GM23248 (cell line): ENCODE measurements around the gene CLDN14. TPM values are rescaled to one million over a fixed set of nuclear protein-coding genes. Genes with fewer than 3 reads are reported as not detected.
A peak's percentile ranks its signal among the peaks of the same experiment; 100 is the strongest.

Experiments
- DNase-seq: peaks from one replicate; pipeline ENCODE4 v3.0.0-alpha.2; 2015
- H2AFZ ChIP-seq: fragments of 200-600 bp; sonication (generic); 2 replicates; pipeline ENCODE4 v1.6.1; 2016; ENCODE audit warnings: antibody characterized with exemption
- H3F3A ChIP-seq: fragments of 200-600 bp; sonication (generic); 2 replicates; pipeline ENCODE4 v1.6.1; 2016; ENCODE audit warnings: mild to moderate bottlenecking, antibody characterized with exemption, mixed run types; ENCODE audit not compliant: insufficient read depth
- H3K27ac ChIP-seq: fragments of 200-600 bp; sonication (generic); 2 replicates; pipeline ENCODE4 v1.5.1; 2016; ENCODE audit warnings: mild to moderate bottlenecking
- H3K27me3 ChIP-seq: fragments of 200-600 bp; sonication (generic); replicated peaks from 2 replicates; pipeline ENCODE4 v1.6.1; 2016; ENCODE audit warnings: mild to moderate bottlenecking; ENCODE audit not compliant: insufficient read depth
- H3K36me3 ChIP-seq: fragments of 200-600 bp; sonication (generic); 2 replicates; pipeline ENCODE4 v1.6.1; 2016; ENCODE audit warnings: low read depth, mild to moderate bottlenecking
- H3K4me1 ChIP-seq: fragments of 200-600 bp; sonication (generic); 2 replicates; pipeline ENCODE4 v1.6.1; 2016; ENCODE audit warnings: mild to moderate bottlenecking; ENCODE audit not compliant: insufficient read depth
- H3K4me2 ChIP-seq: fragments of 200-600 bp; sonication (generic); one replicate; pipeline ENCODE4 v1.6.1; 2016; ENCODE audit warnings: mild to moderate bottlenecking; ENCODE audit not compliant: unreplicated experiment
- H3K4me3 ChIP-seq: fragments of 200-600 bp; sonication (generic); 2 replicates; pipeline ENCODE4 v1.5.1; 2016; ENCODE audit warnings: mild to moderate bottlenecking
- H3K79me2 ChIP-seq: fragments of 200-600 bp; sonication (generic); 2 replicates; pipeline ENCODE4 v1.6.1; 2016; ENCODE audit warnings: mild to moderate bottlenecking; ENCODE audit not compliant: insufficient read depth
- H3K9ac ChIP-seq: fragments of 200-600 bp; sonication (generic); 2 replicates; pipeline ENCODE4 v1.6.1; 2016; ENCODE audit warnings: mild to moderate bottlenecking
- H3K9me2 ChIP-seq: fragments of 200-600 bp; sonication (generic); 2 replicates; pipeline ENCODE4 v1.6.1; 2016; ENCODE audit warnings: mixed run types, mild to moderate bottlenecking, moderate library complexity; ENCODE audit not compliant: insufficient read depth
- H3K9me3 ChIP-seq: fragments of 200-600 bp; sonication (generic); one replicate; pipeline ENCODE4 v1.6.1; 2017; ENCODE audit warnings: low read depth
- H4K20me1 ChIP-seq: fragments of 200-600 bp; sonication (generic); 2 replicates; pipeline ENCODE4 v1.6.0; 2016; ENCODE audit not compliant: insufficient read depth
- EZH2 ChIP-seq: fragments of 200-600 bp; sonication (generic); IDR thresholded peaks from 2 replicates; pipeline ENCODE4 v1.6.1; 2018; ENCODE audit warnings: antibody characterized with exemption, mild to moderate bottlenecking; ENCODE audit not compliant: insufficient read depth, poor library complexity, severe bottlenecking
- EZH2phosphoT487 ChIP-seq: fragments of 200-600 bp; sonication (generic); IDR thresholded peaks from 2 replicates; pipeline ENCODE4 v1.6.1; 2018; ENCODE audit warnings: antibody characterized with exemption, moderate library complexity, mild to moderate bottlenecking, low read depth; ENCODE audit not compliant: insufficient read depth
- WGBS, 2 experiments: methylation state at CpG; one replicate each; pipeline ENCODE4 v1.1.6; 2015 to 2017; ENCODE audit warnings: low lambda C conversion rate in 2 of 2, low coverage in 1 of 2; ENCODE audit errors: missing lambda C conversion rate in 2 of 2; 5-methylcytosine and 5-hydroxymethylcytosine counted together
- in situ Hi-C: fragments of 300-500 bp; cut with MboI; formaldehyde crosslinking; loops from 2 replicates; pipeline ENCODE4 v1.15.0; 2020
- polyA plus RNA-seq: library from polyadenylated mRNA; unstranded; fragments of >200 nt; fragmentation: Nextera tagmentation; extraction: Ambion mirVana; gene quantifications from 2 replicates; pipeline ENCODE4 v1.2.1, GENCODE V29; 2016
- total RNA-seq: library from RNA; depleted of rRNA; stranded (reverse); fragments of >200 nt; shearing (Covaris generic); gene quantifications from 2 replicates; pipeline ENCODE4 v1.2.3, GENCODE V29; 2014

Gene CLDN14
- total and polyA plus RNA-seq, 2 experiments from 2014 or later: not detected

DNA sequence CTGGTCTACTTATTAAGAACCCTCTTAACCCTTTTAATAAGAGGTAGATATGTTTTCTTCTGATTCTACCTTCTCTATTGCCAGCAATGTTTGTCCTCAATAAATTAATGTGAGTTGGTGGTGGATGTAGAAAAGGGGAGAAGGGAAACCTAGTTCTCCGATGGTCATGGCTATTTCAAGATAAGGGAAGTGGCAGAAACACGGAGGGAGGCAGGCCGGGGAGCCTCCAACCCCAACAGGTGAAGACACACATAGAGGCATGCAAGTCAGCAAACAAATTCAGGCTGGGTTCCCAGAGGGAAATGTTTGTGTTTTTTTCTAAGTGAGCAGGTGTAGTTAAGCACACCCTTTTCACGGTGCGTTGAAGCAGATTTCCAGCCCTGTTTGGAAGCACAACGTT is 31.0 kb upstream of the CLDN14 start:
- Histone ChIP-seq H3K79me2 (no peaks in the 10 kb centered on the region), H3K27ac (no peak overlapping the region), H4K20me1 (no peaks in the 10 kb centered on the region), H3K27me3 (no peaks in the 10 kb centered on the region; the same call in 1 of the 2 replicates), H3F3A (no peaks in the 10 kb centered on the region), H3K4me3 (no peak overlapping the region), H3K4me2 (no peak overlapping the region), H3K4me1 (0 out of 2 replicates have a peak, but pooled peaks cover 4% of the 10 kb centered on the region), H3K9me2 (no peaks in the 10 kb centered on the region), H3K9me3 (no peaks in the 10 kb centered on the region), H2AFZ (no peak overlapping the region), H3K36me3 (no peaks in the 10 kb centered on the region), H3K9ac (no peak overlapping the region)
- no peak for DNase-seq
- in situ Hi-C loops: no loop called here
- no peak for TF ChIP-seq EZH2
- no peak for TF ChIP-seq EZH2phosphoT487
- WGBS, 2 experiments: 56 to 65% methylated on average over 6 of the region's 6 CpGs

DNA sequence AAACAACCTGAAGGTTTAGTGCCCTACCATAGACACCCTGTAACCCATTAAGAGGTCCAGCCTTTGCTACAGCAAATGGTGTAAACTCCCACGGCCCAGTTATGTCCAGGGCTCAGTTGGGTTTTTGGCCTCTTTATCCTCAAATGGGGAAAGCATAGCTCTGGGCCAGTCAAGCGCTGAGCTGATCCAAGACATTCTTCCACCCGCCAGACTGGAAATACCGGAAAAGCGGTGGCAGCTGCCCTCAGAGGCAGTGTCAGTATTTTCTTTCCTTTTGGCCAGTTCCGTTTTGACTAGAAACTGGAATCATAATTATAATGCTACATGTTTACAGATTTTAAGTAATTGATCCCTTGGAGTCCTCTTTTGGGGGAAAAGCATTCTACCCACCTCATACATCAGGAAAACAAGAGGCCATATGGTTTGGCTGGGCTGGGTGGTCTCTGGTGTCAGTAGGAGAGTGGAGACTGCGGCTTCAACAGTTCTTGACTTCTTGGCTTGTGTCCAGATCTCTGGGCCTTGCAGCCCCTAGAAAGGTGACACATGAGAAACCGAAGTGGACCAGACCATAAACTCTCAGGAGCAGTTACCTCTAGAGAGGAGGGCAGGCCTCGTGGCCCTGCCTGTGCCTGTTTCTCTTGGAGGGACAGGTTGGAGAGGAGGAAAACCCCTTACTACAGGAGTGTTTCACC is 30.2 kb upstream of the CLDN14 start:
- 0 out of 2 replicates have a peak, but pooled peaks cover 4% of the 10 kb centered on the region for H3K4me1 ChIP-seq
- H3K27ac ChIP-seq: no peak overlapping the region
- H3K9me3 ChIP-seq: no peaks in the 10 kb centered on the region
- no peaks in the 10 kb centered on the region for H3F3A ChIP-seq
- 83 to 85% methylated on average over 9 of the region's 9 CpGs for WGBS, 2 experiments
- in situ Hi-C loops: loop anchor here (10.0 kb wide), 1 partner anchor 415 kb away; no protein-coding TSS in a partner anchor
- H3K9ac ChIP-seq: no peak overlapping the region
- no peak for TF ChIP-seq EZH2
- TF ChIP-seq EZH2phosphoT487: no peak
- H3K27me3 ChIP-seq: no peaks in the 10 kb centered on the region; the same call in 1 of the 2 replicates
- no peaks in the 10 kb centered on the region for H3K36me3 ChIP-seq
- no peaks in the 10 kb centered on the region for H4K20me1 ChIP-seq
- H3K9me2 ChIP-seq: no peaks in the 10 kb centered on the region
- no peak for DNase-seq
- H3K4me2 ChIP-seq: no peak overlapping the region
- no peak overlapping the region for H2AFZ ChIP-seq
- no peaks in the 10 kb centered on the region for H3K79me2 ChIP-seq
- H3K4me3 ChIP-seq: no peak overlapping the region

DNA sequence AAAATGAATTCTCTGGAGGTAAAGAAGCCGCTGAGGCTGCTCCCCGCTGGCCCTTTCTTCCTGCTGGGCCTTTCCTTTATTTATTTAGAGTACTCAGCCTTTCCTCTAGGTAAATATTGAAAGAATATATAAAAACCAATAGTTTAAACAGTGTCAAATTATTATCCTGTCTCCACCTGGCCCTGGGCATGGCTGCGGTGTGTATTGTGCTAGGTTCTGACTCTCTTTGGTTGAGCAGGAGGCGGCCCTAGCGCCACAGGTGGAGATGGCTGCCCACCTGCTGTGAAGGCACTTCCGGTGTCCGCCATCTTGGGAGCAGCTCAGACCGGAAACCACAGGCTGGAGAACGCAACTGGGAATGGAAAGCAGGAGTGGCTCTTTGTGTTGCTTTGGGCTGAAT is 29.0 kb upstream of the CLDN14 start:
- no peaks in the 10 kb centered on the region for H3F3A ChIP-seq
- no peaks in the 10 kb centered on the region for H3K79me2 ChIP-seq
- H3K27me3 ChIP-seq: no peaks in the 10 kb centered on the region
- H3K4me3 ChIP-seq: no peak overlapping the region
- no peak overlapping the region for H2AFZ ChIP-seq
- H3K4me2 ChIP-seq: no peak overlapping the region
- H3K27ac ChIP-seq: no peak overlapping the region
- in situ Hi-C loops: loop anchor here (10.0 kb wide), 1 partner anchor 416 kb away; no protein-coding TSS in a partner anchor
- H3K9me2 ChIP-seq: no peaks in the 10 kb centered on the region
- H3K9me3 ChIP-seq: no peaks in the 10 kb centered on the region
- no peak for TF ChIP-seq EZH2
- no peak for TF ChIP-seq EZH2phosphoT487
- 92 to 98% methylated on average over 9 of the region's 9 CpGs for WGBS, 2 experiments
- H3K9ac ChIP-seq: no peak overlapping the region
- no peak for DNase-seq
- H4K20me1 ChIP-seq: no peaks in the 10 kb centered on the region
- H3K36me3 ChIP-seq: no peaks in the 10 kb centered on the region
- H3K4me1 ChIP-seq: 0 out of 2 replicates have a peak, but pooled peaks cover 4% of the 10 kb centered on the region

DNA sequence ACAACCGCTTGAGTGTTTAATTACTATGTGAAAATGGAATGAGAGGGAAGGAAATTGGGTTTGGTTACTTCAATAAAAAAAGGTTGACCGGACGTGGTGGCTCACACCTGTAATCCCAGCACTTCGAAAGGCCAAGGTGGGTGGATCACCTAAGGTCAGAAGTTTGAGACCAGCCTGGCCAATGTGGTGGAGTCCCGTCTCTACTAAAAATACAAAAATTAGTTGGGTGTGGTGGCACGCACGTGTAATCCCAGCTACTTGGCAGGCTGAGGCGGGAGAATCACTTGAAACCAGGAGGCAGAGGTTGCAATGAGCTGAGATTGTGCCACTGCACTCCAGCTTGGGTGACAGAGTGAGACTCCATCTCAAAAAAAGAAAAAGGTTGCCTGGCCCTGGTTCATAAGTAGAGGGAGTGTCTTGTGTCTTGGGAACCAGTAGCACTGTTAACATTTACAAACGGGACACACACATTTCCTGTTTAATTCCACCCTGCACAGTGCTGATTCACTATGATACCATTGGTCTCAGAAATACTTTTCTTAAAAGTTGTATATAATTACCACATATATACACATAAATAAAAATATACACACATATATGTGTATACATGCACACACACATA is 27.6 kb upstream of the CLDN14 start:
- Histone ChIP-seq H3K4me2 (no peak overlapping the region), H3K9ac (no peak overlapping the region), H3K4me3 (no peak overlapping the region), H3F3A (no peaks in the 10 kb centered on the region), H3K36me3 (no peaks in the 10 kb centered on the region), H3K9me3 (no peaks in the 10 kb centered on the region), H3K27ac (no peak overlapping the region), H3K4me1 (0 out of 2 replicates have a peak, but pooled peaks cover 4% of the 10 kb centered on the region), H3K9me2 (no peaks in the 10 kb centered on the region), H2AFZ (no peak overlapping the region), H3K79me2 (no peaks in the 10 kb centered on the region), H3K27me3 (no peaks in the 10 kb centered on the region), H4K20me1 (no peaks in the 10 kb centered on the region)
- in situ Hi-C loops: loop anchor here (10.0 kb wide), 1 partner anchor 417 kb away; no protein-coding TSS in a partner anchor
- TF ChIP-seq EZH2phosphoT487: no peak
- TF ChIP-seq EZH2: no peak
- peak; percentile 34 for DNase-seq
- WGBS, 2 experiments: 49 to 53% methylated on average over 9 of the region's 9 CpGs
